Trophoblast cell (in vitro differentiated cells and primary cell): ENCODE measurements around the gene KCNMA1.

Experiments used
- DNase-seq, 2 donors: peaks; one replicate each; pipeline ENCODE4 v3.0.0-alpha.2; 2016
- H2AFZ ChIP-seq: 2 replicates; pipeline ENCODE4 v1.6.1; 2013; ENCODE audit warnings: low read length, moderate library complexity, mild to moderate bottlenecking; ENCODE audit not compliant: insufficient read depth, poor library complexity
- H2AK5ac ChIP-seq: 2 replicates; pipeline ENCODE4 v1.6.1; 2013; ENCODE audit warnings: mild to moderate bottlenecking, low read length
- H2BK120ac ChIP-seq: 2 replicates; pipeline ENCODE4 v1.6.1; 2013; ENCODE audit warnings: low read length, mild to moderate bottlenecking, moderate library complexity; ENCODE audit not compliant: insufficient read depth, poor library complexity
- H2BK12ac ChIP-seq: 2 replicates; pipeline ENCODE4 v1.6.1; 2013; ENCODE audit warnings: mild to moderate bottlenecking, low read length, moderate library complexity
- H2BK5ac ChIP-seq: 2 replicates; pipeline ENCODE4 v1.6.1; 2013; ENCODE audit warnings: low read length, low read depth, moderate library complexity, mild to moderate bottlenecking; ENCODE audit not compliant: poor library complexity
- H3K14ac ChIP-seq: 2 replicates; pipeline ENCODE4 v1.6.1; 2013; ENCODE audit warnings: mild to moderate bottlenecking, low read length
- H3K18ac ChIP-seq: 2 replicates; pipeline ENCODE4 v1.6.1; 2013; ENCODE audit warnings: mild to moderate bottlenecking, low read length
- H3K23ac ChIP-seq: 2 replicates; pipeline ENCODE4 v1.6.1; 2013; ENCODE audit warnings: low read length
- H3K27ac ChIP-seq: 2 replicates; pipeline ENCODE4 v1.5.1; 2013; ENCODE audit warnings: low read depth, mild to moderate bottlenecking, inconsistent platforms, low read length, moderate library complexity
- H3K27me3 ChIP-seq: 2 replicates; pipeline ENCODE4 v1.6.1; 2013; ENCODE audit warnings: inconsistent platforms, mild to moderate bottlenecking, low read length, moderate library complexity; ENCODE audit not compliant: insufficient read depth
- H3K36me3 ChIP-seq, 2 experiments: 1 replicate in 1 of 2; 2 replicates in 1 of 2; pipeline ENCODE4 v1.6.1; 2013; ENCODE audit warnings: low read length in 2 of 2, mild to moderate bottlenecking in 2 of 2, moderate library complexity in 1 of 2; ENCODE audit not compliant: insufficient read depth in 2 of 2, control insufficient read depth in 1 of 2
- H3K4ac ChIP-seq: 2 replicates; pipeline ENCODE4 v1.6.1; 2013; ENCODE audit warnings: low read depth, mild to moderate bottlenecking, low read length, moderate library complexity
- H3K4me1 ChIP-seq, 2 experiments: 1 replicate in 1 of 2; 2 replicates in 1 of 2; pipeline ENCODE4 v1.6.1; 2013; ENCODE audit warnings: low read length in 2 of 2, mild to moderate bottlenecking in 2 of 2, moderate library complexity in 1 of 2; ENCODE audit not compliant: insufficient read depth in 2 of 2, control insufficient read depth in 1 of 2
- H3K4me2 ChIP-seq: 2 replicates; pipeline ENCODE4 v1.6.1; 2013; ENCODE audit warnings: inconsistent platforms, mild to moderate bottlenecking, low read length, moderate library complexity
- H3K4me3 ChIP-seq: 2 replicates; pipeline ENCODE4 v1.5.1; 2013; ENCODE audit warnings: mild to moderate bottlenecking, low read depth, low read length, inconsistent platforms
- H3K79me1 ChIP-seq: one replicate; pipeline ENCODE4 v1.6.1; 2013; ENCODE audit warnings: low read length
- H3K79me2 ChIP-seq: 2 replicates; pipeline ENCODE4 v1.6.1; 2013; ENCODE audit warnings: low read length, mild to moderate bottlenecking; ENCODE audit not compliant: control insufficient read depth, insufficient read depth, poor library complexity
- H3K9ac ChIP-seq: 2 replicates; pipeline ENCODE4 v1.6.1; 2013; ENCODE audit warnings: mild to moderate bottlenecking, low read length
- H3K9me3 ChIP-seq: 2 replicates; pipeline ENCODE4 v1.6.1; 2013; ENCODE audit warnings: low read depth, mild to moderate bottlenecking, control low read depth, inconsistent platforms, low read length; ENCODE audit not compliant: insufficient read depth
- H4K12ac ChIP-seq: 2 replicates; pipeline ENCODE4 v1.6.1; 2013; ENCODE audit warnings: low read depth, mild to moderate bottlenecking, low read length, moderate library complexity
- H4K8ac ChIP-seq: 2 replicates; pipeline ENCODE4 v1.6.1; 2013; ENCODE audit warnings: low read depth, mild to moderate bottlenecking, low read length, moderate library complexity
- H4K91ac ChIP-seq: one replicate; pipeline ENCODE4 v1.6.1; 2013; ENCODE audit warnings: low read depth, mild to moderate bottlenecking, low read length, moderate library complexity
- WGBS: extraction: QIAGEN DNeasy Blood & Tissue Kit; methylation state at CpG from one replicate; pipeline ENCODE4 v1.1.7; 2013; ENCODE audit warnings: missing lambda C conversion rate; ENCODE audit not compliant: insufficient read length, insufficient coverage; ENCODE audit errors: extremely low coverage; 5-methylcytosine and 5-hydroxymethylcytosine counted together

Gene KCNMA1

DNA sequence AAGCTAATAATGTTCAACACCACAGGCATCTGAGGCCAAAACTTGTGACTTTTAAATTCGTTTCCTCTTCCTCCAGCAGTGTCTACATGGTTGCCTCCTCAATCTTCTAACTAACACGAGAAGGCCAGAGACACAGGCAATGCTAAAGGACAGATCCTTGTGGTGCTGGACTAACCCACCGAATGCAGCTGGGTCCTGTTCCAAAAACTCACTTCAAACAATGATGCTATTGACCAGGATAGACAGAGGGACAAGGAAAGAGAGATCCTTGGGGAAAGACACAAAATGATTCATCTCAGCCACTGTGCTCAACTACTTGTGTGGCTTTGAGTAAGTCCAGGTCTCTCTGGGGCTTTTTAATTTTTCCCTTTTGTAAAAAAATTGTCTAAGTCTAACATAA lies 107.6 kb downstream of the KCNMA1 start:
- H3K4ac ChIP-seq = peak overlapping the region; percentile 27
- no CpG with 5 or more reads among the region's 3 CpGs for WGBS

DNA sequence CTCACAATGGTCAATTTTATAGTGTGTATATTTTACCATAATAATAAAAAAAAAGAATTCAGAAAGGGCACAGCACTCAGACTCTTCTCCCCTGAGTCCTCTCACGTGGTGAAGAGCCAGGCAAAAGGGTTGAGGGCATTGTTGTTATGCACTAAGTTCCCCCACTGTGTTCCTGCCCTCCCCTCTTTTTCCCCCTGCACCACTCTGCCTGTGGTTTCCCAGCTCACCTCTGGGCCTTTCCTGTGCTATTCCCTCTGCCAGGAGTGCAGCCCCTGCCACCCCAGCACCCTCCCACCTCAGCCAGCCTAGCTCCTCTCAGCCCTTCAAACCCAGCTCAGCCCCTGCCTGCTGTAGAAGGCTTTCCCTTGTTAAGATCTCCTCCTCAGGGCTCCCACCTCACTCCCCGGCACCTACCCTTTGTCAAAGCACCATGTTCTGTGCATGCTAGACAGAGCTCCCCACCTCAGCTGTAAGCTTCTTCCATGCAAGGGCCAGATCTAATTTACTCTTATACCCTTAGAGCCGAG lies 108.5 kb downstream of the KCNMA1 start:
- H2BK120ac ChIP-seq = no peak overlapping the region
- H3K4me1 ChIP-seq = peaks cover 29 to 45% of the 10 kb centered on the region in 2 experiments
- H4K91ac ChIP-seq = peak overlapping the region; percentile 16
- peaks cover 10% of the 10 kb centered on the region for H3K79me2 ChIP-seq
- H4K12ac ChIP-seq = no peak overlapping the region
- no peak for DNase-seq
- H3K79me1 ChIP-seq = peaks cover 14% of the 10 kb centered on the region
- H3K4ac ChIP-seq = peak overlapping the region; percentile 15
- H2BK12ac ChIP-seq = peak overlapping the region; percentile 42
- no peak overlapping the region for H2BK5ac ChIP-seq
- no peak overlapping the region for H3K14ac ChIP-seq
- no peak overlapping the region for H4K8ac ChIP-seq
- no peak overlapping the region for H3K27ac ChIP-seq
- peak overlapping the region; percentile 29 for H3K18ac ChIP-seq
- no peaks in the 10 kb centered on the region for H3K27me3 ChIP-seq
- no CpG with 5 or more reads among the region's 3 CpGs for WGBS
- H2AFZ ChIP-seq = no peak overlapping the region
- H3K23ac ChIP-seq = no peak overlapping the region
- H2AK5ac ChIP-seq = no peak overlapping the region
- H3K36me3 ChIP-seq = peaks cover 0 to 3% of the 10 kb centered on the region in 2 experiments
- no peak overlapping the region for H3K4me3 ChIP-seq
- H3K4me2 ChIP-seq = no peak overlapping the region
- no peak overlapping the region for H3K9ac ChIP-seq
- no peaks in the 10 kb centered on the region for H3K9me3 ChIP-seq

More for the DNA sequence above, 107.6 kb downstream of the KCNMA1 start:
- H3K9ac ChIP-seq = no peak overlapping the region
- H3K9me3 ChIP-seq = no peaks in the 10 kb centered on the region
- peaks cover 10% of the 10 kb centered on the region for H3K79me2 ChIP-seq
- H3K18ac ChIP-seq = no peak overlapping the region
- peak overlapping the region; percentile 41 for H3K23ac ChIP-seq
- no peaks in the 10 kb centered on the region for H3K27me3 ChIP-seq
- H2AFZ ChIP-seq = no peak overlapping the region
- H3K4me2 ChIP-seq = no peak overlapping the region
- no peak overlapping the region for H4K12ac ChIP-seq
- H3K14ac ChIP-seq = no peak overlapping the region
- no peak overlapping the region for H2AK5ac ChIP-seq
- no peak overlapping the region for H2BK120ac ChIP-seq
- no peak overlapping the region for H4K8ac ChIP-seq
- H3K27ac ChIP-seq = no peak overlapping the region
- no peak for DNase-seq
- no peak overlapping the region for H3K4me3 ChIP-seq
- peaks cover 25 to 41% of the 10 kb centered on the region in 2 experiments for H3K4me1 ChIP-seq
- H3K36me3 ChIP-seq = peaks cover 0 to 3% of the 10 kb centered on the region in 2 experiments
- peaks cover 14% of the 10 kb centered on the region for H3K79me1 ChIP-seq
- H2BK12ac ChIP-seq = no peak overlapping the region
- H4K91ac ChIP-seq = no peak overlapping the region
- no peak overlapping the region for H2BK5ac ChIP-seq

DNA sequence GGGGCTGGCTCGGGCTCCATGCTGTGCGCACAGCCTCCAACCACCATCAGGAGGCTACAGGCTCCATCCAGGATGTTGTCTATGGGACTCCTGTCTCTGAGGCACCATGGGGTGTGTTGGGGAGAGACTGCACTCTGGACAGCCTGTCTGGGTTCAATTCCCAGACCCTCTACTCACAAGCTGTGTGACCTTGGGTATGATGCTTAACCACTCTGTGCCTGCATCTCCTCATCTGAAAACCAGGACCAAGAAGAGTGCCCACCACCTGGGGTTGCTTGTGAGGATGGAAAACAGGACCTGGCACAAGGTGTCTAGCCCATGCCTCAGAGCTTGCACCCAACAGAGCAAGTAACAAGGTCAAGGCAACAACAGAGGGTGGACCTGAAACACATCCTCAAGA lies 109.8 kb downstream of the KCNMA1 start:
- no peak overlapping the region for H2BK120ac ChIP-seq
- no peak overlapping the region for H3K9ac ChIP-seq
- no peak overlapping the region for H3K23ac ChIP-seq
- H3K27ac ChIP-seq = no peak overlapping the region
- H3K79me1 ChIP-seq = peaks cover 17% of the 10 kb centered on the region
- DNase-seq = no peak
- peak overlapping the region; percentile 74 for H3K18ac ChIP-seq
- H3K4ac ChIP-seq = peak overlapping the region; percentile 23
- H4K8ac ChIP-seq = no peak overlapping the region
- H3K9me3 ChIP-seq = no peaks in the 10 kb centered on the region
- H3K79me2 ChIP-seq = peaks cover 10% of the 10 kb centered on the region
- H3K36me3 ChIP-seq = peaks cover 0 to 3% of the 10 kb centered on the region in 2 experiments
- H3K4me2 ChIP-seq = no peak overlapping the region
- no peaks in the 10 kb centered on the region for H3K27me3 ChIP-seq
- no peak overlapping the region for H3K4me3 ChIP-seq
- no peak overlapping the region for H4K91ac ChIP-seq
- no peak overlapping the region for H2BK5ac ChIP-seq
- H3K4me1 ChIP-seq = peaks cover 27 to 43% of the 10 kb centered on the region in 2 experiments
- H2BK12ac ChIP-seq = no peak overlapping the region
- no peak overlapping the region for H4K12ac ChIP-seq
- H2AK5ac ChIP-seq = no peak overlapping the region
- no peak overlapping the region for H2AFZ ChIP-seq
- H3K14ac ChIP-seq = no peak overlapping the region
- WGBS = no CpG with 5 or more reads among the region's 2 CpGs

DNA sequence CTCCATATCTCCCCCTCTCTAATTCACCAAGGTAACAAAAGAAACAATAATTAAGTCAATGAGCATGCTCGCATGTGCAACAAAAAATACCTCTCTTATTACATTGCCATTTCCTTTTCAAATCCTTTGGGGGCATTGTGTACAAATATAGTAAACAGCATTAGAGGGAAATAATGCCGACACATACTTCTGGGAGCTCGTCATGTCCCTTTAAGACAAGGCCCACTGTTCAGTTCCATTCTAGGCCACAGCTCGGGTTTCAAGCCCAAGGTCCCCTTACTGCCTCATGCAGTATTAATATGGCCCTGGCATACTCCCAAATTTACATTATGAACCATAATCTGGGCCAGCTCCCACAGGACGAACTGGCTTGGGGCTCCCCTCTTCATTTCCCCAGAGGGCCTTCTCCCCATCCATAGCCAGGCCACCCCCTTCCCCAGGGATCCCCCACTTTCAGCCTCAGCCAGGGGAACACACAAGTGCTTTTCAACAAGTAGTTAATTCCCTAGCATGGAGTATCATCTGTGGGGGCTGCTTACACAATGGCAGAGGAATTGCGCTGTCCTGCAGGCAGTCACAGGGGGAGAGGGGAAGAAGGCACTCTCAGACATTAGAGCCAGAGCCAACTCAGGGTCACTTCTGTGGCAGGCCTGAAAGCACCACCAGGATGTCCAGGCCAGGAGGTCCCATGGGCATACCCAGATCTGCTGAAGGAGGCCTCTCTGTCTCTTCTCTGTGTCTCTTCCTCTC lies 110.6 kb downstream of the KCNMA1 start:
- H3K27ac ChIP-seq = peak overlapping the region; percentile 20
- peaks cover 10% of the 10 kb centered on the region for H3K79me2 ChIP-seq
- no peak for DNase-seq
- no peak overlapping the region for H3K9ac ChIP-seq
- H3K4me1 ChIP-seq = peaks cover 25 to 44% of the 10 kb centered on the region in 2 experiments
- H3K4me2 ChIP-seq = no peak overlapping the region
- H3K4ac ChIP-seq = no peak overlapping the region
- H2BK5ac ChIP-seq = peak overlapping the region; percentile 6
- H4K91ac ChIP-seq = peak overlapping the region; percentile 56
- H3K18ac ChIP-seq = peak overlapping the region; percentile 69
- H3K14ac ChIP-seq = peak overlapping the region; percentile 41
- no CpG with 5 or more reads among the region's 6 CpGs for WGBS
- H2AFZ ChIP-seq = no peak overlapping the region
- peak overlapping the region; percentile 23 for H2BK120ac ChIP-seq
- H3K9me3 ChIP-seq = no peaks in the 10 kb centered on the region
- peak overlapping the region; percentile 51 for H4K8ac ChIP-seq
- H3K36me3 ChIP-seq = peaks cover 0 to 3% of the 10 kb centered on the region in 2 experiments
- H2BK12ac ChIP-seq = peak overlapping the region; percentile 37
- no peaks in the 10 kb centered on the region for H3K27me3 ChIP-seq
- H2AK5ac ChIP-seq = peak overlapping the region; percentile 62
- H4K12ac ChIP-seq = no peak overlapping the region
- H3K79me1 ChIP-seq = peaks cover 16% of the 10 kb centered on the region
- no peak overlapping the region for H3K4me3 ChIP-seq
- no peak overlapping the region for H3K23ac ChIP-seq
